GM21390 (cell line): Measurements from ENCODE around the gene PLA2G3.
"Not testable (repeated sequence)": the region's sequence is repeated elsewhere in the genome, so short reads cannot be mapped to it uniquely, and the experiment has no call there.

Experiments used
- ATAC-seq: cut with Tn5 transposase; IDR thresholded peaks from one replicate; pipeline ENCODE4 v1.9.1; 2021; ENCODE audit not compliant: unreplicated experiment

PLA2G3 gene

DNA sequence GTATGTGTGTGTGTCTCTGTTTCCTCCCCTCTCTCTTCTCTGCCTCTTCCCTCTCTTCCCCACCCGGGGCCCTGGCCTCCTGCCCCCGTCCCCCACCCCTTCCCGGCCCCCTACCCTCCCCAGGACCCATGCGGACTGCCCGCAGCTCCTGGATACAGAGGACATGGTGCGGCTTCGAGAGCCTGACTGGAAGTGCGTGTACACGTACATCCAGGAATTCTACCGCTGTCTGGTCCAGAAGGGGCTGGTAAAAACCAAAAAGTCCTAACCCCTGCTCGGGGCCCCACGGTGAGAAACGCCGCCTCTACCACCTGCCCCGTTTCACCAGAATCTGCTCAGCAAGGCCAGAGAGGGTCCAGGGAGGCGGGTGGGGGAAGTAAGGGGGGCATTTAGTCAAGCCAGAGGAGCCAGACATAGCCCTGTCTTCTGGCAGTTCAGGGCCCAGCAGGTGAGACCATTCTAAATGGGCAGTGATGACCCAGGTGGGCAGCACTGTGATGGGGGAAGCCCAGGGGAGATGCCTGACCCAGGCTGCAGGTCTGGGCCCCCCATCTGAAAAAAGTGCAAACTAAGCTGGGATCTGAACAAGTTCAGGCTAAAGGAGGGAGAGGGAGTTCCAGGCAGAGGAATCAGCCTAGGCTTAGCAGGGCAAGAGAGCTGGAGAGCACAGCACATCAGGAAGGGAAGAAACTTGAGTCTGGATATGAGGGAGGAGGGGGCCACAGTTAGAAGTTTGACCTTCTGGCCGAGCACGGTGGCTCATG is 39.4 kb downstream of the PLA2G3 start:
- ATAC-seq = no peak

DNA sequence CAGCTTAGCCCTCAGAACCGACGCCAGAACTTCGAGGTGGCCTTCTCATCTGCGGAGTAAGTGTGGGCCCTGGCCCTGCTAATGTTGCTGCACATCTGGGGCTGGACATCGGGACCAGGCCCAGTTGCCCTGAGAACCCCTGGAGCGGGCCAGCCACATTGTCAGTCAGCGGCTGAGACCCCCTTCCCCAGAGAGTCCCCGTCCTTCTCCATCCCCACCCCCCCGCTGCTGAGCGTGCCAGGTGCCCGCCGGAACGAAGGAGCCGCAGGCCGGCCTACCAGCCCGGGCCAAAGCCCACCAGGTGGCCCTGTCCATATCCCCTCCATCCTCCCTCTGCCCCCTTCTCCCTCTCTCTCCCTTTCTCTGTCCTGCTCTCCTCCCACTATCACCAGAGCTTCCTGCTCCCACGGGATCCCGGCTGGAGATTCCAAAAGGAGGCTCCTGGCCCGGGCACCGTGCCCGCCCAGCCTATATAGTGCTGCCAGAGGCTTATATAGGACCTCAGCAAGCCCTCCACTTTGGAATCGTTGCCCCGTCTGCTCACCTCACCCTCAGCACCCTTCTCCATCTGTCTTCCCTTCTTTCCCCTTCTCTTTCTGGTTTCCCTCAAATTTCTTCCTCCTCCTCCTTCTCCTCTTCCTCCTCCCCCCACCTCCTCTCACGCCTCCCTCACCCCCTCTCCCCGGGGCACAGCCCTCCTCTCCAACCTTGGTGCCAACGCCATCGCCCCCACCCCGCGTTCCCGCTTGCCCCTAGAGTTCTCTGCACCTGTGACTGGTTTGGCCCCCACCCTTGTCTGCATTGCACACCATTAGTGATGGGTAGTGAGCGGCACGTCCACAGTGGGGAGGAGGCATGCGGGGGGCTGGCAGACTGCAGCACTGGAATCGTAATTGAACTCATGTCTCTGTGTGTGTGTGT is 40.2 kb downstream of the PLA2G3 start:
- no peak for ATAC-seq

DNA sequence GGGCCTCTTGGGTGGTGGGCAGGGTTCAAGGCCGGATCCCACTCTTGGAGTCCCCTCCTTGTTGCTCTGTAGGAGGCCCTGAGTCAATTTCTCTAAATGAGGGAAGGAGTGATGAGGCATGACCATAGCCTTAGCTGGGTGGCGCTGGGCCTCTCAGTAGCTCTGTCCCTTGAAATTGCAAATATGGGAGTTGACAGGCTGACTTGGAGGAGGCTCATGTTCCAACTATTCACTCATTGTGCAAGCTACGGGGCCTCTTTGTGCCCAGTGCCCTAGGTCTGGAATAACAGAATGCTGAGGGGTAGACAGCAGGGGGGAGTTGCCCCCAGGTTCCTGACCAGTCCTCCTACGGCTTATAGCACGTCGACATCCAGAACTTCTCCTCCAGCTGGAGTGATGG is 40.9 kb downstream of the PLA2G3 start:
- no peak for ATAC-seq

DNA sequence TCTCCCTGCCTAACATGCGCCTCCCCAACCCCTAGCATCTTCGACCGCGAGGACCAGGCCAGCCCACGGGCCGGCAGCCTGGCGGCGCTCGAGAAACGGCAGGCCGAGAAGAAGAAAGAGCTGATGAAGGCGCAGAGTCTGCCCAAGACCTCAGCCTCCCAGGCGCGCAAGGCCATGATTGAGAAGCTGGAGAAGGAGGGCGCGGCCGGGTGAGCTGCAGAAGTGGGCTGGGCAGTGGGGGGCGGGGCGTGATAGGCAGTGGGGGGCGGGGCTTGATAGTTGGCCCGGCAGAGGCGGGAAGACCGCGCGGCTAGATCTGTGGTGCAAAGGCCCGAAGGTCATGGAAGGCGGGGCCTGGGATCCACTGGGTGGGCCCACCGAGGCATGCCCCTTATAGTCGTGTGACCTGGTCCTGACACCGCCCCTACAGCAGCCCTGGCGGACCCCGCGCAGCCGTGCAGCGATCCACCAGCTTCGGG is 41.6 kb downstream of the PLA2G3 start:
- ATAC-seq = no peak

DNA sequence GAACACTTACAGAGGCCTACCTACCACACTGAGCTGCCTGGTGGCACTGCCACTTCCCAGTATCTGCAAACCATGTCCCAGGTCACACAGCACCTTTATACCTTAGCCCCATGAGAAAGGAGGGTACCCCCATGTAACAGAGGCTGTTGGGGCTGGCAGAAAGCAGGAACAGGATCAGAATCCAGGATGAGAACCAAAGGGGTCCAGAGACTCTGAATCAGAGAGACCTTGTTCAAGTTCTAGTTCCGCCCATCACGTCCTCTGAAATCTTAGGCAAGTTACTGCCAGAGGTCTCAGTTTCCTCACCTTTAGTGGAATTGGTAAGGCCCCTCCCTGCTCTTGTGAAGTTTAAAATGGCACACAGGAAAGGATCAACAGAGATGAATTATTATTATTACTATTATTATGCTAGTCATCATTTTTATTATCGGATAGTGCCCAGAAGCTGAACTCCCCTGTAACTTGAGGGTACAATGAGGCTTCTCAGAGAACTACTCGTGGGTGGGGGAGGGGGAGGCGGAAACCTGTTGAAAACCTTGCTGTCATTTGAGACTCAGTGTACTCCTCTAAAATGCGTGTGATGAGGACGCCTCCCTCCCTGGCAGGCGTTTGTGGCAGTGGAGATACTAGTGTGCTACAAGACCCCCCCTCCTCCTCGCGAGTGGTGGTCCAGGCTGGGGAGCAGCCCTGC is 42.2 kb downstream of the PLA2G3 start:
- no peak for ATAC-seq

DNA sequence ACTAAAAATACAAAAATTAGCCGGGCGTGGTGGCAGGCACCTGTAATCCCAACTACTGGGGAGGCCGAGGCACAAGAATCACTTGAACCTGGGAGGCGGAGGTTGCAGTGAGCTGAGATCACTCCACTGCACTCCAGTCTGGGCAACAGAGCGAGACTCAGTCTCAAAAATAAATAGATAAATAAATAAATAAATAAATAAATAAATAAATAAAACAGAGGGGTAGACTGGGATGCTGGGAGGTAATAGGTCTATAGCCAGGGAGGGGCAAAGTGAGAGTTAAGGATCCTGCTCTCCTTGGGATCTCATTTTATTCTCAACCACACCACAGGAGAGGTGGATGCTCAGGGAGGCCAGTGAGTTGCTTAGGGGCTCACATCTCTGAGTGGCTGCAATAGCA is 42.8 kb downstream of the PLA2G3 start:
- not testable (repeated sequence) for ATAC-seq

DNA sequence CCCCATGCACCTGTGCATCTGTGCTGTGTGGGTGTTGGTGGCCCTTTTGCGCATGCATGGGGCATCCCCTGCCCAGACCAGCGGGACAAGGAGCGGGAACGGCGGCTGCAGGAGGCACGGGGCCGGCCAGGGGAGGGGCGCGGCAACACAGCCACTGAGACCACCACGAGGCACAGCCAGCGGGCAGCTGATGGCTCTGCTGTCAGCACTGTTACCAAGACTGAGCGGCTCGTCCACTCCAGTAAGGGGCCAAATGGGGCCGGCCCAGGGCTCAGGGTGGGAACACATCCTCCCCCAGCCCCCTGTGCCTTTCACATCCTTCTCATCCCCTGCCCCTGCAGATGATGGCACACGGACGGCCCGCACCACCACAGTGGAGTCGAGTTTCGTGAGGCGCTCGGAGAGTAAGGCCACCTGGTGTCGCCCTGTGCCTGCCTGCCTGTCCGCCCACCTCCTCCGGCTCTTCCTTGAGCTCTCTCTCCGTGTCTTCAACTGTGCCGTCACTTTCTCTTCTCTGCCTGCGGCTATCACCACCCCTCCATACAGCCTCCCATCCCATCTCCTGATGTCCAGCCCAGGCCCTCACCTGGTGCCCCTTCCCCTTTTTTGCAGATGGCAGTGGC is 43.5 kb downstream of the PLA2G3 start:
- no peak for ATAC-seq

DNA sequence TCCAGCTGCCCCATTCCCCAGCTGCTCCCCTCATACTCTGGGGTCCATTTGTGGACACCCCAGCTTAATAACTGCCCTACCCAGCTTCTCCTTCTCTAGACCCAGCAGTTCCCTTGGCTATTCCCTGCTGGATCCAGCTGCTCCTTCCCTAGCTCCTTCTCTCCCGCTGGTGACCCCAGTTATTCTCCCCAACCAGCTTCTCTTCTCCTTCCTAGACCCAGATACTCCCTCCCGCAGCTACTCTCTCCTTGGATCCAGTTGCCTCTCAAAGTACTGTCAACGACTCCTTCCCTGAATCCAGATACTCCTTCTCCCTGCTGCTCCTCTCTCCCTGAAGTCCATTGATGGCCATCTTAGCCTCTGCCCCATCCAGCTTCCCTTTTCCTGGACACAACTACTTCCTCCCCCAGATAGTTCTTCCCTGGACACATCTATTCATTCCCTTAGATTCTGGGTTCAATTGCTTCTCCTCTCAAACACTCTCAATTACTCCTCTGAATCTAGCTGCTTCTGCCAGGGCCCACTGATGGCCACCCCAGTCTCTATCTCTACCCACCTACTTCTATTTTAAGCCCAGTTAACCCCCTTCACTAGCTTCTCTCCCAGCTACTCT is 44.6 kb downstream of the PLA2G3 start:
- ATAC-seq = no peak

DNA sequence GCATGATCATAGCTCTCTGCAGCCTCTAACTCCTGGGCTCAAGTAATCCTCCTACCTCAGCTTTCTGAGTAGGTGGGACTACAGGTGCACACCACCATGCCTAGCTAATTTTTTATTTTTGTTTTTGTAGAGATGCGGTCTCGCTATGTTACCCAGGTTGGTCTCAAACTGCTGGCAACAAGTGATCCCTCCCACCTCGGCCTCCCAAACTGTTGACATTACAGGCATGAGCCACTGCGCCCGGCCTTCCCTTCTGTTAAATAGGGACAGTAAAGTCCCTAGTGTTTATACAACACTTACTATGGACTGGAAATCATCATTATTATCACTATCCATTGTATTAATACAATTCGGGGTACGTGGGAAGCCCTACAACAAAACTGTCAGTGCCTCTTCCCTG is 45.6 kb downstream of the PLA2G3 start:
- no peak for ATAC-seq

DNA sequence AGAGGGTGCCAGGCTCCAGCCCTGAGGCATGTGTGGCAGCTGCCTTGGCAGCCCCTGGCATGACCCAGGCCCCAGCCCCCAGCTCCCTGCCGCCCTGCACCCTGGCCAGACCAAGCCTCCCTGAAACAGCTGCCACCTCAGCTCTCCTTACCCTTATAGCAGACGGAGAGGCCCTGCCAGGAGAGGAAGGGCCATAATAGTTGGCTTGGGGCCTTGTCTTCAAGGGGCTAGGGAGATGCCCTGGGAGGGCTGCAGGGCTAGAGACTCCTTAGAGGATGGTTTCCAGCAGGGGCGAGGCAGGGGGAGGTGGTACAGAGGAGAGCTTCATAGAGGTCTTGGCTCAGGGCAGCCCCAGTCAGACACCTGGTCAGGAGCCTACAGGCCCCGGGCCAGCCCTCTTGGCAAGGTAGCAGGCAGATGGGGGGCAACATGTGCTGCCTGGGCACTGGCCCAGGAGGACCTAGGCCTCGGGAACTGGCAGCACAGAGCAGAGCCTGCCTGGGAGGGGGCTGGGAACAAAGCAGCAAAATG is 46.2 kb downstream of the PLA2G3 start:
- ATAC-seq = no peak

DNA sequence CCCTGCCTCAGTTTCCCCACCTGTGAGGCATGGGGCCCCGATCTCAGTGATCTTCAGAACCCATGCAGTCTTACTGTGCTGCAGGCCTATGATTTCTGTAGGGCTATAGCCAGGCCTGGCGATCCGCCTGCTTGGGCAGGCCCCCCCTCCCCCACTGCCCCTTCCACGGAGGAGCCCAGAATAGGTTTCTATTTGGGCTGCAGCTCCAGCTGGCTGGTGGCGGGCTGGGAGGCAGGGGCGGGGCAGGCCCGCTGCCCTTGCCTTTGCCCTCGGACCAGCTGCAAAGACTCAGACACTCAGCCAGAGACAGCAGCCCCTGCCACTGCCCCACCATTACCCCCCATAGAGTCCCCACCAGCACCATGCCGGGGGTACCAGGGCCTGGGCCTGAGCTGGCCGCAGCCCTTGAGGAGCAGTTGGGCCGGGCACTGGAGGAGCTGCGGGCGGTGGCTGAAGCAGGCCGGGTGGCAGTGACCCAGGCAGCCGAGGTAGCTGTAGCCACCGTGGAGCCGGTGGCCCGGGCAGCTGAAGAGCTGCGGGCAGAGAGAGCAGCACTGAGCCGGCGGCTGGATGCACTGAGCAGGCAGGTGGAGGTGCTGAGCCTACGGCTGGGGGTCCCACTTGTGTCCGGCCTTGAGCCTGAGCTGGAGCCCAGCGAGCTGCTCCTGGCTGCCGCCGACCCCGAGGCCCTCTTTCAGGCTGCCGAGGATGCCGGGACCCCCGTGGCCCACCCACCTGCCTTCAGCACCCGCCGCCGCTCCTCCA is 47.0 kb downstream of the PLA2G3 start:
- ATAC-seq = no peak

DNA sequence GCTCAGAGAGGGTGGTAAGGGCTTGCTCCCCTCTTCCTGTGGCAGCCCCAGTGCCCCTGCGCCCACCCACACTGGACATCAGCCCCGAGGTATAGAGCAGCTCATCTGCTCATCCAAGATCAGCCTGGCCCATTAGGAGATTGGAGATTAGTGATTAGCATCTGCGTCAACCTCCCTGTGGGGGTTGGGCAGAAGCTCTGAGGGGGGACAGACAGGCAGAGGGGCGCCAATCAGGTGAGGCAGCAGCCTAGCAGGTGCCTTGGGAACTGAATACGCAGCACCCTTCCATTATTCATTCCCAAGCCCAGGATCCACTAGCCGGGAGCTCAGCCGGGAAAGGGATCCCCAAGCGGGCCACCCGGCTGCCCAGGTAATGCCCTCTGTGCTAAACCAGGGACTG is 48.1 kb downstream of the PLA2G3 start:
- ATAC-seq = no peak

DNA sequence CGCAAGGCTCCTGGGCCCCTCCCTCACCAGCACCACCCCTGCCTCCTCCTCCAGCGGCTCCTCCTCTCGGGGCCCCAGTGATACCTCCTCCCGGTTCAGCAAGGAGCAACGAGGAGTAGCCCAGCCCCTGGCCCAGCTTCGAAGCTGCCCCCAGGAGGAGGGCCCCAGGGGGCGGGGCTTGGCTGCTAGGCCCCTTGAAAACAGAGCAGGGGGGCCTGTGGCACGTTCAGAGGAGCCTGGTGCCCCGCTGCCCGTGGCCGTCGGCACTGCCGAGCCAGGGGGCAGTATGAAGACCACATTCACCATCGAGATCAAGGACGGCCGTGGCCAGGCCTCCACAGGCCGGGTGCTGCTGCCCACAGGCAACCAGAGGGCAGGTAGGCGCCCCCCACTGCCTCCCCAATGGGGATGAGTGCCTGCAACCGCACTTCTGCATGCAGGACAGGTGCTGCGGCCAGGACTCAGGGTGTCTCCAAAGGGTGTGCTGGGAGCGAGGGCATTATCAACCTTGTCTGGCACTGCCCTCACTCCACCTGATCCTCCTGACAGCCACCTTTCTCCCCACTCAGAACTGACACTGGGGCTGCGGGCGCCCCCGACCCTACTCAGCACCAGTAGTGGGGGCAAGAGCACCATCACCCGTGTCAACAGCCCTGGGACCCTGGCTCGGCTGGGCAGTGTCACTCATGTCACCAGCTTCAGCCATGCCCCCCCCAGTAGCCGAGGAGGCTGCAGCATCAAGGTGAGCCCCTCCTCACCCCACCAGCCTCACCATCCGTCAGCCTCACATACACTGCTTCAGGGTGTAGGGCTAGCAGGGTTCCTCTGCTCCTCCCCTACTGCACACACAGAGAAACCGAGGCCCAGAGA is 49.0 kb downstream of the PLA2G3 start:
- ATAC-seq = no peak

DNA sequence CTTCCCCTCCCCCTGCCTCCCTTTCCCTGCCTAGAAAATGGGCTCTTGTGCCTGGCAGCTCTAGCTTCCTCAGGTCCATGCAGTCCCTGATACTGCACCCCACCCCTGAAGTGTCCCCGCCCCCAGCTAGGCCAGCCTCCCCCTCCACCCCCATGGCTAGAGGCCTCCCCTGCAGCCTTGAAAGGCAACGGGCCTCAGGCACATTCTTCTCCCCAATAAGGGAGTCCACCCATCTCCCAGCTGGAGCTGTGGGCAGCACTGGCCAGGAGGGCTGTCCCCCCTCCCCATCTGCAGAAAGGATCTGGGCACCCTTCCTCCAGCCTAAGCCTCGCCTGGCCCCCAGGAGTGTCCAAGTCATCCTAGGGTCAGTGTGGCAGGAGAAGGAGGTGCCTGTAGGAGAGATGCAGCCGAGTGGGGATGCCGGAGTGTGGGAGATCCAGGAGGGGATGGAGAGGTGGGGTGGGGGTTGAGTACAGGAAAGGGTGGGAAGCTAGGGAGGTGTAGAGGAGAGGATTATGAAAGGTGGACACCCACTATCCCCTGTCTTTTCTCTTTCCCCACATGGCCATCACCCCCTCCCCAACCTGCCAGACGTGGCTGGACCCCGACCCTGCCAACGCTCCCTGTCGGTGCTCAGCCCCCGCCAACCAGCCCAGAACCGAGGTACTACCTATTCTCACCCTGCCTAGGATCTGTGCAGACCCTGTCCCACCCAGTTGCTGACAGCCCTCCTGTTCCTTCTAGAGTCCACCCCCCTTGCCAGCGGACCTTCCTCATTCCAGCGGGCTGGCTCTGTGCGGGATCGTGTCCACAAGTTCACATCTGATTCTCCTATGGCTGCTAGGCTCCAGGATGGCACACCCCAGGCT is 49.9 kb downstream of the PLA2G3 start:
- no peak for ATAC-seq

DNA sequence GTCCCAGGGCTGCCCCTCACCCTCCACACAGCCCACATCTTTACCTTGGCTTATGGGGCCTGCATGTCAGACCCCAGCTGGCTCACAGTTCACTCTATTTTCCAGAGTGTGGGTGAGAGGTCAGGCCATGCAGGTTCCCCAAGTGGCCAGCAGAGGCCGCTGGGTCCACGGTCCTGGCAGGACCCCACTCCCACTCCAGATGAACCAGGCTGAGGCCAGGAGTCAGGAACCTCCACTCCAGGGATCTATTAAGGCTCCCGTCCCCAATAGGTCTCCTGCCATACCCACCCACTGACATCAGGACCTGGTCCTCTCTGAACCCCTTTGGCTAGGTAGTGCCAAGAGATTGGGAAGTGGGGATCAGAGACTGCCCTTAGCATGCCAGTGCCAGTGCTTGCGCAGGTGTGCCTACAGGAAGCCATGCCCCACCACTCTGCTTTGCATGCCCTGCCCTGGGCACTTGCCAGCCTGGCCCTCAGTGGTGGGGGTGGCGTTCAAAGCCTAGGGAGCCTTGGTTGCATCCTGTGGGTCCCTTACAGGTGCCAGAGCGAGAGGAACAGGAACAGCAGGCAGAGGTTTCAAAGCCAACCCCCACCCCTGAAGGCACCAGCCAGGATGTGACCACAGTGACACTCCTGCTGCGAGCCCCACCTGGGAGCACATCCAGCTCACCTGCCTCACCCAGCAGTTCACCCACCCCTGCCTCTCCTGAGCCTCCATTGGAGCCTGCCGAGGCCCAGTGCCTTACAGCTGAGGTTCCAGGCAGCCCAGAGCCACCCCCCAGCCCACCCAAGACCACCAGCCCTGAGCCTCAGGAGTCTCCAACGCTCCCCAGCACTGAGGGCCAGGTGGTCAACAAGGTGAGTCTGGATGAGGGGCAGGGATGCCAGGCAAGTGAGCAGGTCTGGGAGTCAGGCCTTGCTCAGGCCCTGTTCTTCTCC is 50.9 kb downstream of the PLA2G3 start:
- no peak for ATAC-seq

DNA sequence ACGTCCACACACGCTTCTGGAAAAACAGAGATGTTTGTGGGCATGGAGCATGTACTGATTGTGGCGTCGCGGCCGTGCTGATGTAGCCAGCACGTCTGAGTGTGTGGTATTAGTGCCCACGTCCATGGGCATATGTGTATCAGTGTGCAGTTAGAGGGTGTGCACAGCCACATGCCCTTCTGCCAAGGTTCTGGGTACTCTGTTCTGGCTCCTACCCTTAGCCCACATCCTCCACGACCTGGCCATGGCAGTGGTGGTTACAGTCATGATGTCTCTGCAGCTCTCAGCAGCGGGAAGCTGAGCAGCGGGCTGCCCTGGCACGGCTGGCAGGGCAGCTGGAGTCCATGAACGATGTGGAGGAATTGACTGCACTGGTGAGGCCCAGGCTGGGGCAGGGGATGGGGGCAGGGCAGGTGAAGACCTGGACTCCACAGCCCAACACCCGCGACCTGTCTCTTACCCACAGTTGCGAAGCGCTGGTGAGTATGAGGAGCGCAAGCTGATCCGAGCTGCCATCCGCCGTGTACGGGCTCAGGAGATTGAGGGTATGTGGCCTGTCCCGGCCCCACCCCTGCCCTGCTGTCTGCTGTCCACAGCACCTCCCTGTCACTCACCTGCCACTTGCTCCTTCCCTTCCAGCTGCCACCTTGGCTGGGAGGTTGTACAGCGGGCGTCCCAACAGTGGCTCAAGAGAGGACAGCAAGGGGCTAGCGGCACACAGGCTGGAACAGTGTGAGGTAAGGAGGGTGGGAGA is 51.9 kb downstream of the PLA2G3 start:
- ATAC-seq = no peak
